ENCODE measurements around the gene MRPS10.

Gene MRPS10

GRCh38 chr6:42251911-42252637 is 34.4 kb upstream of the MRPS10 start:
- H3K4me3 ChIP-seq (replicated peaks; ENCODE audit: low read depth, low read length): no peak overlapping the region
- peak; percentile 43 for DNase-seq (ENCODE audit: extremely low read depth, low read depth)
- no peak for TF ChIP-seq CTCF (IDR thresholded peaks at IDR 0.05; ENCODE audit: low read depth, low read length, missing control alignments)

- no peak for TF ChIP-seq CTCF (IDR thresholded peaks at IDR 0.05; ENCODE audit: low read depth, low read length, missing control alignments)
- H3K4me3 ChIP-seq (replicated peaks; ENCODE audit: low read depth, low read length): no peak overlapping the region
- DNase-seq (ENCODE audit: extremely low read depth, low read depth): no peak
These were observed 33.8 kb upstream of the MRPS10 start for GRCh38 chr6:42251500-42251899.

- no peak for DNase-seq (ENCODE audit: extremely low read depth, low read depth)
- no peak for TF ChIP-seq CTCF (IDR thresholded peaks at IDR 0.05; ENCODE audit: low read depth, low read length, missing control alignments)
- no peak overlapping the region for H3K4me3 ChIP-seq (replicated peaks; ENCODE audit: low read depth, low read length)
These were observed 32.7 kb upstream of the MRPS10 start for GRCh38 chr6:42250274-42250931.

- H3K4me3 ChIP-seq (replicated peaks; ENCODE audit: low read depth, low read length): no peak overlapping the region
- DNase-seq (ENCODE audit: extremely low read depth, low read depth): no peak
- TF ChIP-seq CTCF (IDR thresholded peaks at IDR 0.05; ENCODE audit: low read depth, low read length, missing control alignments): no peak
These were observed 31.6 kb upstream of the MRPS10 start for GRCh38 chr6:42249279-42249678.

GRCh38 chr6:42243046-42243445 is 25.4 kb upstream of the MRPS10 start:
- DNase-seq (ENCODE audit: extremely low read depth, low read depth): no peak
- no peak for TF ChIP-seq CTCF (IDR thresholded peaks at IDR 0.05; ENCODE audit: low read depth, low read length, missing control alignments)
- no peak overlapping the region for H3K4me3 ChIP-seq (replicated peaks; ENCODE audit: low read depth, low read length)

GRCh38 chr6:42241915-42242314 is 24.3 kb upstream of the MRPS10 start:
- DNase-seq (ENCODE audit: extremely low read depth, low read depth): no peak
- no peak overlapping the region for H3K4me3 ChIP-seq (replicated peaks; ENCODE audit: low read depth, low read length)
- no peak for TF ChIP-seq CTCF (IDR thresholded peaks at IDR 0.05; ENCODE audit: low read depth, low read length, missing control alignments)
